ENCODE data around the gene ATPAF2. TPM values are rescaled to one million over a fixed set of nuclear protein-coding genes. Genes with fewer than 3 reads are reported as not detected.

The ATPAF2 gene
- total RNA-seq, 1 donor from 2014 or later: 34.7 TPM

- no peaks in the 10 kb centered on the region for H3K36me3 Mint-ChIP-seq (ENCODE audit: unreplicated experiment)
- no peaks in the 10 kb centered on the region for H3K4me1 Mint-ChIP-seq (ENCODE audit: low read depth, unreplicated experiment)
- no peak for DNase-seq
- no peaks in the 10 kb centered on the region for H3K9me3 Mint-ChIP-seq (ENCODE audit: unreplicated experiment)
- no peaks in the 10 kb centered on the region for H3K27me3 Mint-ChIP-seq (ENCODE audit: unreplicated experiment)
- no peak for TF ChIP-seq CTCF (IDR thresholded peaks at IDR 0.05; ENCODE audit: partially characterized antibody, unreplicated experiment)
- H3K27ac Mint-ChIP-seq (ENCODE audit: unreplicated experiment): no peak overlapping the region
- H3K4me3 Mint-ChIP-seq (ENCODE audit: unreplicated experiment): no peak overlapping the region
Measured at GRCh38 chr17:18055597-18055996, 16.6 kb upstream of the ATPAF2 start.

- H3K4me3 Mint-ChIP-seq (ENCODE audit: unreplicated experiment): no peak overlapping the region
- no peak for TF ChIP-seq CTCF (IDR thresholded peaks at IDR 0.05; ENCODE audit: partially characterized antibody, unreplicated experiment)
- H3K27ac Mint-ChIP-seq (ENCODE audit: unreplicated experiment): no peak overlapping the region
- DNase-seq: no peak
- H3K36me3 Mint-ChIP-seq (ENCODE audit: unreplicated experiment): no peaks in the 10 kb centered on the region
- no peaks in the 10 kb centered on the region for H3K27me3 Mint-ChIP-seq (ENCODE audit: unreplicated experiment)
- H3K4me1 Mint-ChIP-seq (ENCODE audit: low read depth, unreplicated experiment): peaks cover 8% of the 10 kb centered on the region
- H3K9me3 Mint-ChIP-seq (ENCODE audit: unreplicated experiment): no peaks in the 10 kb centered on the region
Measured at GRCh38 chr17:18045691-18046350, 6.9 kb upstream of the ATPAF2 start.

- no peak overlapping the region for H3K4me3 Mint-ChIP-seq (ENCODE audit: unreplicated experiment)
- peaks cover 3% of the 10 kb centered on the region for H3K9me3 Mint-ChIP-seq (ENCODE audit: unreplicated experiment)
- H3K27ac Mint-ChIP-seq (ENCODE audit: unreplicated experiment): no peak overlapping the region
- peaks cover 16% of the 10 kb centered on the region for H3K4me1 Mint-ChIP-seq (ENCODE audit: low read depth, unreplicated experiment)
- TF ChIP-seq CTCF (IDR thresholded peaks at IDR 0.05; ENCODE audit: partially characterized antibody, unreplicated experiment): no peak
- DNase-seq: no peak
- peaks cover 2% of the 10 kb centered on the region for H3K27me3 Mint-ChIP-seq (ENCODE audit: unreplicated experiment)
- H3K36me3 Mint-ChIP-seq (ENCODE audit: unreplicated experiment): no peaks in the 10 kb centered on the region
Measured at GRCh38 chr17:18044609-18045008, 5.6 kb upstream of the ATPAF2 start.

GRCh38 chr17:18043491-18043890 lies 4.5 kb upstream of the ATPAF2 start:
- H3K4me3 Mint-ChIP-seq (ENCODE audit: unreplicated experiment): no peak overlapping the region
- H3K36me3 Mint-ChIP-seq (ENCODE audit: unreplicated experiment): no peaks in the 10 kb centered on the region
- TF ChIP-seq CTCF (IDR thresholded peaks at IDR 0.05; ENCODE audit: partially characterized antibody, unreplicated experiment): no peak
- H3K27ac Mint-ChIP-seq (ENCODE audit: unreplicated experiment): no peak overlapping the region
- H3K9me3 Mint-ChIP-seq (ENCODE audit: unreplicated experiment): peaks cover 4% of the 10 kb centered on the region
- no peak for DNase-seq
- H3K27me3 Mint-ChIP-seq (ENCODE audit: unreplicated experiment): peaks cover 2% of the 10 kb centered on the region
- H3K4me1 Mint-ChIP-seq (ENCODE audit: low read depth, unreplicated experiment): peaks cover 16% of the 10 kb centered on the region

- Mint-ChIP-seq H3K4me1 (ENCODE audit: low read depth, unreplicated experiment) (peaks cover 19% of the 10 kb centered on the region), H3K36me3 (ENCODE audit: unreplicated experiment) (no peaks in the 10 kb centered on the region), H3K9me3 (ENCODE audit: unreplicated experiment) (peaks cover 8% of the 10 kb centered on the region), H3K27ac (ENCODE audit: unreplicated experiment) (peak overlapping the region; percentile 1), H3K27me3 (ENCODE audit: unreplicated experiment) (peaks cover 2% of the 10 kb centered on the region), H3K4me3 (ENCODE audit: unreplicated experiment) (peak overlapping the region; percentile 7)
- DNase-seq: no peak
- TF ChIP-seq CTCF (IDR thresholded peaks at IDR 0.05; ENCODE audit: partially characterized antibody, unreplicated experiment): no peak
Measured at GRCh38 chr17:18042983-18043382, 4.0 kb upstream of the ATPAF2 start.
